ENCODE results near the gene KAZALD1.

The KAZALD1 gene

GRCh38 chr10:101076630-101077029 lies 14.8 kb downstream of the KAZALD1 start:
- TF ChIP-seq GATA3 (IDR thresholded peaks at IDR 0.05; ENCODE audit: low read depth, low read length) (no peak), GATA2 (IDR thresholded peaks at IDR 0.05; ENCODE audit: low read depth, low read length) (no peak)

DNA sequence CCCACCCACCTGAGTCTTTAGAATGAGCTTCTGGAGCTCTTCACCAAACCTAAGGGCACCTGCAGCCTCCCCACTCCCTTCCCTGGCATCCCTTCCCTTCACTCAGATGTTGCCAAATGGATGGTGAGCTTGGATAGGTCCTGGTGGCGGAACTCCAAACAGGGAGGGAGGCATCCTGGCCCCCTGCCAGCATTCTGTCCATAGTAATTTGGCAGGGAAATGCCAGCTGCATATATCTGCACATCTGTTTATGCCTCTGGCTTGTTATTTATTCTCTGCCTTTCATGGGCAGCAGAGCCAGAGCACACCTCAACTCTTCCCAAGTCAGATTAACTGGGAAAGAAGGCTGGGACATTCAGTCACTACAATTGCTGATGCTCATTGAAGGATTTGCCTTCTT lies 18.1 kb downstream of the KAZALD1 start:
- no peak; the same call in 1 of the 2 replicates for TF ChIP-seq GATA3 (IDR thresholded peaks at IDR 0.05; ENCODE audit: low read depth, low read length)
- TF ChIP-seq GATA2 (IDR thresholded peaks at IDR 0.05; ENCODE audit: low read depth, low read length), result peak; percentile 88

GRCh38 chr10:101080933-101081931 lies 19.4 kb downstream of the KAZALD1 start:
- TF ChIP-seq GATA2 (IDR thresholded peaks at IDR 0.05; ENCODE audit: low read depth, low read length) (0 out of 2 replicates have a peak, but pooled peaks have one; percentile 8), GATA3 (IDR thresholded peaks at IDR 0.05; ENCODE audit: low read depth, low read length) (no peak)

- no peak for TF ChIP-seq GATA3 (IDR thresholded peaks at IDR 0.05; ENCODE audit: low read depth, low read length)
- no peak for TF ChIP-seq GATA2 (IDR thresholded peaks at IDR 0.05; ENCODE audit: low read depth, low read length)
Measured at GRCh38 chr10:101085846-101086245, 24.1 kb downstream of the KAZALD1 start.

DNA sequence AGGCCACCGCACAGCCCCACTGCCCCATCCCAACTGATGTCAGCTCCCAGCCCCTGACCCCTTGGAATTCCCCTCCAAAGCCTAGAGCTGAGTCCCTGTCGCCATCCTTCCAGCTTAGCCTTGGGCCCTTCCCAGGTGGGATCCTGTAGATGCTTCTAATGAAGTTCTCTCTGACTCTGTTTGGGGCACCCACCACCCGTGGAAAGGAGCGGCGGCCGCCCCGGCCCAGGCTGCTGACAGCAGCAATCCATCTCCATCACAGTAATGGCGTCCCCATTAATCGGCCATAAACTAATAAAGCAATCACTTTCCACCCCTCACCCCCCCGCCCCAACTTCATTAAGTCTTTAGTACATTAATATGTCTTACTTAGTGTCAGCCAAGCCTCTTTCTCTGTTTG lies 25.6 kb downstream of the KAZALD1 start:
- TF ChIP-seq GATA3 (IDR thresholded peaks at IDR 0.05; ENCODE audit: low read depth, low read length), result no peak
- no peak for TF ChIP-seq GATA2 (IDR thresholded peaks at IDR 0.05; ENCODE audit: low read depth, low read length)

DNA sequence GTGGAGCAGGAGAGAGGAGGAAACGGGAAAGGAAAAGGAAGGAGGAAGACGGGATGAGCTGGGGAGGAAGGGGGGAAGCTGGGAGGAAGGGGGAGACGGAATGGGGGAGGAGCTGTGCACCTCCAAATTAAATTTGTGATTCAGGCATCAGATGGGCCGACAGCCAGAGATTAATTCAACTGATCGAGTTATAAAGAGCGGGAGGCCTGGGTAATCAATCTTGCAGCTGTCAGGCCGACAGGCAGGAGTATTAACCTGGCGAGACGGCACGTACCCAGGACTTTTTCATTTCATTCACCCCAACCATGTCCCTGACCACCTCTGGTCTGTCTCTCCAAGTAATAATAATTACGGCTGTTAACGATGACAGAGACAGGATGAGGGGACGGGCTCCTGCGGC lies 26.2 kb downstream of the KAZALD1 start:
- TF ChIP-seq GATA2 (IDR thresholded peaks at IDR 0.05; ENCODE audit: low read depth, low read length), result peak; percentile 100
- no peak; the same call in 1 of the 2 replicates for TF ChIP-seq GATA3 (IDR thresholded peaks at IDR 0.05; ENCODE audit: low read depth, low read length)

- no peak for TF ChIP-seq GATA2 (IDR thresholded peaks at IDR 0.05; ENCODE audit: low read depth, low read length)
- TF ChIP-seq GATA3 (IDR thresholded peaks at IDR 0.05; ENCODE audit: low read depth, low read length), result no peak
Measured at GRCh38 chr10:101089520-101090299, 27.9 kb downstream of the KAZALD1 start.

- TF ChIP-seq GATA3 (IDR thresholded peaks at IDR 0.05; ENCODE audit: low read depth, low read length), result no peak
- no peak for TF ChIP-seq GATA2 (IDR thresholded peaks at IDR 0.05; ENCODE audit: low read depth, low read length)
Measured at GRCh38 chr10:101090597-101090996, 28.8 kb downstream of the KAZALD1 start.

DNA sequence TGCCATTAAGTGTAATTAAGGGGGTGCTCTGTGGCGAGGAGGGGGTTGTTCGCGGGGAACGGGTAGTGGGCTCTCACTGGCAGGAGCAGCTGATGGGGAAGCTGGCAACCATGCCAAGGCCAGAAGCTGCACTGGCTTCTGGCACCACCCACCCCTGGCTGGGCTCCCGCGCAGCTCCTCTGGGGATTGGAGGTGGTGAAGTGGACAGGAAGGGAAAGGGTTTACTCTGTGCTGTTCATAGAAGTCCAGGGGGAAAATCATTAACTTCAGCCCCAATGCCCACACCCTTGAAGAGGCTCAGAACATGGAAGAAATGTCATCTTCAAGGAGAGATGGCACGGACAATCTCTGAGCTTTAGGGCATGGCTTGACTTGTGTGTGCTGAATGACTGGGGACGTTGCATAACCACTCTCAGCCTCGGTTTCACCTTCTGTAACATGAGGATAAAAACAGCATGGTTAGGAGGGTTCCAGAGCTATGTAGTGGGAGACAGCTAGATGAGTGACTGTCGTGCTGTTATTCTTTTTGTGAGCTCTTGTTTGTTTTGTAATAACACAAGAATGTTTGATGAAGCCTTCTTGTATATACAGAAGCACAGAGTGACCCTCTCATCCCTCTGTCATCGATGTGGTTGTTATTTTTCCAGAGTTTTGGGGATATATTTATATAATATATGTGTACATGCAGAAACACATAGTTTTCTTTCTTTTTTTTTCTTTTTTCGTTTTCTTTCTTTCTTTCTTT lies 29.9 kb downstream of the KAZALD1 start:
- TF ChIP-seq GATA2 (IDR thresholded peaks at IDR 0.05; ENCODE audit: low read depth, low read length) (no peak), GATA3 (IDR thresholded peaks at IDR 0.05; ENCODE audit: low read depth, low read length) (no peak)

DNA sequence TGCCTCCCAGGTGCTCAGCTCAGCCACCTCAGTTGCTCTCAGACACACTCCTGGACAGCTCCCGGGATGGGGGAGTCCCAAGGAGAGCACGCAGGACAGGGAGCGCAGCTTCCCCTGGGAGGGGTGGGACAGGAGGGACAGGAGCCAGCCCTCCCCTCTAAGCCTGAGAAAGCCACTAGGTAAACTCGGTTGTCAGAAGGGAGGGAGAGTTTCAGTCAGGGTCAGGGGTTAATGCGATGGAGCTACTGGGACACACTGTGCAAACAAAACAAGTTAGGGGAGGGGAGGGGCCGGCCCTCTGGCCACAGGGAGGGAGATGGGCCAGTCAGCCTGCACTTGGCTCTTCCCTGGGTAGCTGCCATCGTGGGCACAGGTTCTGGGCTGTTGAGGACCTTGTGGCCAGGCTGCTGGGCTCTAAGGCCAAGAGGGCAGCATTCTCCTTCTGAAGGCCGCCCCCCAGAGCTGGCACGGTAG lies 31.1 kb downstream of the KAZALD1 start:
- TF ChIP-seq GATA3 (IDR thresholded peaks at IDR 0.05; ENCODE audit: low read depth, low read length), result no peak
- TF ChIP-seq GATA2 (IDR thresholded peaks at IDR 0.05; ENCODE audit: low read depth, low read length), result no peak

GRCh38 chr10:101094121-101094879 lies 32.5 kb downstream of the KAZALD1 start:
- TF ChIP-seq GATA2 (IDR thresholded peaks at IDR 0.05; ENCODE audit: low read depth, low read length) (no peak), GATA3 (IDR thresholded peaks at IDR 0.05; ENCODE audit: low read depth, low read length) (no peak)

GRCh38 chr10:101095004-101095403 lies 33.2 kb downstream of the KAZALD1 start:
- TF ChIP-seq GATA2 (IDR thresholded peaks at IDR 0.05; ENCODE audit: low read depth, low read length), result no peak
- no peak for TF ChIP-seq GATA3 (IDR thresholded peaks at IDR 0.05; ENCODE audit: low read depth, low read length)

Measured in SH-SY5Y (cell line).